K562 (cell line): Measurements from ENCODE around the gene ZKSCAN1. TPM values are rescaled to one million over a fixed set of nuclear protein-coding genes. Genes with fewer than 3 reads are reported as not detected.

Experiments used
- BRCA1 ChIP-seq, 2 experiments: fragments of 450-650 bp in 1 of 2; sonication (generic) in 1 of 2; formaldehyde crosslinking in 1 of 2; IDR thresholded peaks; 2 replicates each; pipeline versions ENCODE4 v1.5.0 to v1.6.1; 2017 to 2020; ENCODE audit warnings: mild to moderate bottlenecking in 1 of 2, missing genetic modification reagents in 1 of 2
- CSDE1 ChIP-seq, 2 experiments: fragments of 450-650 bp; IDR thresholded peaks; 2 replicates each; pipeline ENCODE4 v1.6.1; 2016; ENCODE audit warnings: mild to moderate bottlenecking in 1 of 2
- GATAD2A ChIP-seq: fragments of 450-650 bp; IDR thresholded peaks from 2 replicates; pipeline ENCODE4 v1.6.1; 2017
- HDAC1 ChIP-seq, 2 experiments: fragments of 450-650 bp; IDR thresholded peaks; 2 replicates each; pipeline ENCODE4 v1.6.1; 2016 to 2017; ENCODE audit warnings: inconsistent platforms in 1 of 2, mild to moderate bottlenecking in 1 of 2, moderate library complexity in 1 of 2
- ILF3 ChIP-seq: fragments of 450-650 bp; IDR thresholded peaks from 2 replicates; pipeline ENCODE4 v1.6.1; 2018; ENCODE audit warnings: antibody characterized with exemption, mild to moderate bottlenecking, moderate library complexity, borderline replicate concordance
- KAT2B ChIP-seq: IDR thresholded peaks from one replicate; pipeline ENCODE4 v1.6.1; 2012; ENCODE audit warnings: low read depth, mild to moderate bottlenecking, control low read depth, inconsistent platforms, low read length, moderate library complexity
- KLF1 ChIP-seq: fragments of 450-650 bp; IDR thresholded peaks from 2 replicates; pipeline ENCODE4 v1.6.1; 2016; ENCODE audit warnings: missing genetic modification characterization, missing compliant biosample characterization
- L3MBTL2 ChIP-seq: fragments of 450-650 bp; IDR thresholded peaks from 2 replicates; pipeline ENCODE4 v1.6.1; 2016; ENCODE audit warnings: mild to moderate bottlenecking, moderate library complexity
- NCOA2 ChIP-seq, 2 experiments: fragments of 450-650 bp; IDR thresholded peaks; 2 replicates each; pipeline ENCODE4 v1.6.1; 2018; ENCODE audit warnings: mild to moderate bottlenecking in 2 of 2, moderate library complexity in 1 of 2; ENCODE audit not compliant: partially characterized antibody in 2 of 2
- NCOA6 ChIP-seq: fragments of 450-650 bp; IDR thresholded peaks from 2 replicates; pipeline ENCODE4 v1.6.1; 2017; ENCODE audit warnings: mild to moderate bottlenecking
- NONO ChIP-seq, 2 experiments: fragments of 200-400 bp in 1 of 2; fragments of 450-650 bp in 1 of 2; formaldehyde crosslinking in 1 of 2; IDR thresholded peaks; 2 replicates each; pipeline ENCODE4 v1.6.1; 2017; ENCODE audit warnings: low read depth in 2 of 2, mild to moderate bottlenecking in 2 of 2, moderate library complexity in 2 of 2, low read length in 1 of 2
- RUNX1 ChIP-seq: sonication (generic); IDR thresholded peaks from 2 replicates; pipeline ENCODE4 v1.6.1; 2016; ENCODE audit warnings: antibody characterized with exemption, low read depth
- SETDB1 ChIP-seq: IDR thresholded peaks from one replicate; pipeline ENCODE4 v1.6.1; 2012; ENCODE audit warnings: low read length, control low read depth, inconsistent platforms
- ZFP30 ChIP-seq: fragments of 250-450 bp; sonication (Bioruptor Pico); IDR thresholded peaks from 2 replicates; pipeline ENCODE4 v1.8.0; 2022; ENCODE audit warnings: moderate library complexity, mild to moderate bottlenecking, inconsistent platforms, borderline replicate concordance
- ZNF436 ChIP-seq: fragments of 250-450, 450-650 bp; sonication (Bioruptor Pico); formaldehyde crosslinking; IDR thresholded peaks from 2 replicates; pipeline ENCODE4 v1.7.0; 2020; ENCODE audit warnings: mild to moderate bottlenecking
- ZNF695 ChIP-seq: fragments of 450-650 bp; formaldehyde crosslinking; IDR thresholded peaks from 2 replicates; pipeline ENCODE4 v1.4.0; 2020; ENCODE audit warnings: mild to moderate bottlenecking, moderate library complexity
- ZNF778 ChIP-seq: fragments of 450-650 bp; formaldehyde crosslinking; IDR thresholded peaks from 2 replicates; pipeline ENCODE4 v1.4.0; 2020; ENCODE audit warnings: mild to moderate bottlenecking, moderate library complexity
- polyA plus RNA-seq, 8 experiments: library from polyadenylated mRNA; depleted of rRNA in 4 of 8; stranded (reverse) in 5 of 8; unstranded in 3 of 8; fragments of >200 nt; fragmentation: Nextera tagmentation in 2 of 8; fragmentation: Illumina TruSeq in 1 of 8; extraction: Ambion mirVana in 2 of 8; extraction: Trizol in 1 of 8; gene quantifications; 2 replicates each; pipeline versions ENCODE4 v1.2.1 to v1.2.3, GENCODE V29; 2011 to 2014; ENCODE audit warnings: inconsistent platforms in 1 of 8, missing spikeins in 1 of 8
- total RNA-seq, 7 experiments: library from RNA; depleted of rRNA in 6 of 7; stranded (reverse); fragments of >200 nt in 6 of 7; fragmentation: Illumina TruSeq in 2 of 7; extraction: Trizol in 2 of 7; gene quantifications; 2 replicates each; pipeline versions ENCODE4 v1.2.1 to v1.2.3, GENCODE V29; 2011 to 2021; ENCODE audit warnings: low replicate concordance in 1 of 7
- TF ChIP-seq, protein P1 (sequence below): fragments of 150-350 bp; conservative IDR thresholded peaks from 2 replicates; pipeline ENCODE4 v1.6.1; 2014; ENCODE audit warnings: low read length
- TF ChIP-seq, protein P2 (sequence below), 2 experiments: fragments of 450-650 bp in 1 of 2; sonication (generic) in 1 of 2; formaldehyde crosslinking; conservative IDR thresholded peaks; 2 replicates each; pipeline versions ENCODE4 v1.4.0 to v1.8.1; 2020 to 2022; ENCODE audit warnings: mild to moderate bottlenecking in 1 of 2, missing genetic modification reagents in 1 of 2
- TF ChIP-seq, protein P3 (sequence below): sonication (generic); formaldehyde crosslinking; IDR thresholded peaks from 2 replicates; pipeline ENCODE4 v1.5.0; 2020; ENCODE audit warnings: missing genetic modification reagents
- TF ChIP-seq, protein P4 (sequence below): fragments of 250-450 bp; sonication (Bioruptor Pico); IDR thresholded peaks from 2 replicates; pipeline ENCODE4 v1.9.0; 2021; ENCODE audit warnings: mild to moderate bottlenecking, inconsistent platforms
- TF ChIP-seq, protein P5 (sequence below): sonication (generic); formaldehyde crosslinking; IDR thresholded peaks from 2 replicates; pipeline ENCODE4 v1.8.1; 2022; ENCODE audit warnings: missing genetic modification reagents

Gene ZKSCAN1
- total and polyA plus RNA-seq, 9 of the 15 experiments (the other 6 are each of a cell fraction or from before 2014, with no cell fraction given) = 5.3 to 43.0 (median 23.2) TPM

DNA sequence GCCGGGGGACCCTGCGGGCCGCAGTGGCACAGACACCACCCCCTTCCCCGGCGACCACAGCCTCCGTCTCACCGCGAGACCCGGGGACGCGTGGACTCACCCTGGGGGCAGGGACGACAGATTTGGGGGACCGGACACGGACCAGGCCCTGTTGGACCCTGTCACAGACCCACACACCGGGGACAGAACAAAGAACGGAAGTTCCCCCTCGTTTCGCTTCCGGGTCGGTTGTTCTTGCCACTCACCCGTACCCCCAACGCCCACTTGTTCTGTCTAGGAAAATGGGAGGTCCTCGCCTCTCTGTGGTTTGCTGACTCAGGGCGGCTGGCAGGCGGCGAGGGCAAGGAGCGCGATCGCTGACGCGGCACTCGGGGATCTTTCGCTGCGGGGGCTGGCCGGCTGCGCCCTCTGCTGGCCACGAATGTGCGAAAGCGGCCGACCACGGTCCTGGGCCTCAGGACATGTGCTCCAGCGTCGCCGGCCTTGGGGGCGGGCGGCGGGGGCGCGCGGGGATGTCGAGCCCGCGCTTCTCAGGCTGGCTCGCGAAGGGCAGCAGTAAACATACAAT lies 66.2 kb downstream of the ZKSCAN1 start, which contains the start of gene ZNF3 (continued):
- TF ChIP-seq, protein P1, sequence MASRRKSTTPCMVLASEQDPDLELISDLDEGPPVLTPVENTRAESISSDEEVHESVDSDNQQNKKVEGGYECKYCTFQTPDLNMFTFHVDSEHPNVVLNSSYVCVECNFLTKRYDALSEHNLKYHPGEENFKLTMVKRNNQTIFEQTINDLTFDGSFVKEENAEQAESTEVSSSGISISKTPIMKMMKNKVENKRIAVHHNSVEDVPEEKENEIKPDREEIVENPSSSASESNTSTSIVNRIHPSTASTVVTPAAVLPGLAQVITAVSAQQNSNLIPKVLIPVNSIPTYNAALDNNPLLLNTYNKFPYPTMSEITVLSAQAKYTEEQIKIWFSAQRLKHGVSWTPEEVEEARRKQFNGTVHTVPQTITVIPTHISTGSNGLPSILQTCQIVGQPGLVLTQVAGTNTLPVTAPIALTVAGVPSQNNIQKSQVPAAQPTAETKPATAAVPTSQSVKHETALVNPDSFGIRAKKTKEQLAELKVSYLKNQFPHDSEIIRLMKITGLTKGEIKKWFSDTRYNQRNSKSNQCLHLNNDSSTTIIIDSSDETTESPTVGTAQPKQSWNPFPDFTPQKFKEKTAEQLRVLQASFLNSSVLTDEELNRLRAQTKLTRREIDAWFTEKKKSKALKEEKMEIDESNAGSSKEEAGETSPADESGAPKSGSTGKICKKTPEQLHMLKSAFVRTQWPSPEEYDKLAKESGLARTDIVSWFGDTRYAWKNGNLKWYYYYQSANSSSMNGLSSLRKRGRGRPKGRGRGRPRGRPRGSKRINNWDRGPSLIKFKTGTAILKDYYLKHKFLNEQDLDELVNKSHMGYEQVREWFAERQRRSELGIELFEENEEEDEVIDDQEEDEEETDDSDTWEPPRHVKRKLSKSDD = no peak
- TF ChIP-seq ZFP30 = no peak
- TF ChIP-seq, protein P2, sequence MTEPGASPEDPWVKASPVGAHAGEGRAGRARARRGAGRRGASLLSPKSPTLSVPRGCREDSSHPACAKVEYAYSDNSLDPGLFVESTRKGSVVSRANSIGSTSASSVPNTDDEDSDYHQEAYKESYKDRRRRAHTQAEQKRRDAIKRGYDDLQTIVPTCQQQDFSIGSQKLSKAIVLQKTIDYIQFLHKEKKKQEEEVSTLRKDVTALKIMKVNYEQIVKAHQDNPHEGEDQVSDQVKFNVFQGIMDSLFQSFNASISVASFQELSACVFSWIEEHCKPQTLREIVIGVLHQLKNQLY (CRISPR knock-in tag; conservative IDR thresholded peaks at IDR 0.05) = no peak
- peak in 1 of 2 experiments; percentile 80; a peak in 1 of 4 replicates for TF ChIP-seq NONO (IDR thresholded peaks at IDR 0.05; ENCODE audit: low read depth in 2 of 2, low read length in 1 of 2)
- TF ChIP-seq, protein P3, sequence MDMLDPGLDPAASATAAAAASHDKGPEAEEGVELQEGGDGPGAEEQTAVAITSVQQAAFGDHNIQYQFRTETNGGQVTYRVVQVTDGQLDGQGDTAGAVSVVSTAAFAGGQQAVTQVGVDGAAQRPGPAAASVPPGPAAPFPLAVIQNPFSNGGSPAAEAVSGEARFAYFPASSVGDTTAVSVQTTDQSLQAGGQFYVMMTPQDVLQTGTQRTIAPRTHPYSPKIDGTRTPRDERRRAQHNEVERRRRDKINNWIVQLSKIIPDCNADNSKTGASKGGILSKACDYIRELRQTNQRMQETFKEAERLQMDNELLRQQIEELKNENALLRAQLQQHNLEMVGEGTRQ (CRISPR knock-in tag) = peak; percentile 47
- no peak for TF ChIP-seq NCOA2 (IDR thresholded peaks at IDR 0.05; ENCODE audit: partially characterized antibody in 2 of 2)
- TF ChIP-seq GATAD2A = no peak; the same call in 1 of the 2 replicates
- TF ChIP-seq ILF3 = no peak
- TF ChIP-seq KAT2B = no peak
- TF ChIP-seq SETDB1 = peak; percentile 72
- TF ChIP-seq KLF1 (tag) = no peak
- no peak for TF ChIP-seq ZNF436
- no peak for TF ChIP-seq ZNF778 (CRISPR knock-in tag)
- TF ChIP-seq, protein P4, sequence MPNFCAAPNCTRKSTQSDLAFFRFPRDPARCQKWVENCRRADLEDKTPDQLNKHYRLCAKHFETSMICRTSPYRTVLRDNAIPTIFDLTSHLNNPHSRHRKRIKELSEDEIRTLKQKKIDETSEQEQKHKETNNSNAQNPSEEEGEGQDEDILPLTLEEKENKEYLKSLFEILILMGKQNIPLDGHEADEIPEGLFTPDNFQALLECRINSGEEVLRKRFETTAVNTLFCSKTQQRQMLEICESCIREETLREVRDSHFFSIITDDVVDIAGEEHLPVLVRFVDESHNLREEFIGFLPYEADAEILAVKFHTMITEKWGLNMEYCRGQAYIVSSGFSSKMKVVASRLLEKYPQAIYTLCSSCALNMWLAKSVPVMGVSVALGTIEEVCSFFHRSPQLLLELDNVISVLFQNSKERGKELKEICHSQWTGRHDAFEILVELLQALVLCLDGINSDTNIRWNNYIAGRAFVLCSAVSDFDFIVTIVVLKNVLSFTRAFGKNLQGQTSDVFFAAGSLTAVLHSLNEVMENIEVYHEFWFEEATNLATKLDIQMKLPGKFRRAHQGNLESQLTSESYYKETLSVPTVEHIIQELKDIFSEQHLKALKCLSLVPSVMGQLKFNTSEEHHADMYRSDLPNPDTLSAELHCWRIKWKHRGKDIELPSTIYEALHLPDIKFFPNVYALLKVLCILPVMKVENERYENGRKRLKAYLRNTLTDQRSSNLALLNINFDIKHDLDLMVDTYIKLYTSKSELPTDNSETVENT (CRISPR knock-in tag) = peak; percentile 100
- TF ChIP-seq HDAC1 (IDR thresholded peaks at IDR 0.05) = peak in 1 of 2 experiments; percentile 89; a peak in 2 of 4 replicates
- peak; percentile 99 for TF ChIP-seq L3MBTL2
- TF ChIP-seq ZNF695 (CRISPR knock-in tag) = no peak
- TF ChIP-seq NCOA6 = no peak
- TF ChIP-seq BRCA1 (IDR thresholded peaks at IDR 0.05) = no peak
- TF ChIP-seq BRCA1 (CRISPR knock-in tag; IDR thresholded peaks at IDR 0.05) = no peak
- TF ChIP-seq RUNX1 = no peak
- TF ChIP-seq, protein P5, sequence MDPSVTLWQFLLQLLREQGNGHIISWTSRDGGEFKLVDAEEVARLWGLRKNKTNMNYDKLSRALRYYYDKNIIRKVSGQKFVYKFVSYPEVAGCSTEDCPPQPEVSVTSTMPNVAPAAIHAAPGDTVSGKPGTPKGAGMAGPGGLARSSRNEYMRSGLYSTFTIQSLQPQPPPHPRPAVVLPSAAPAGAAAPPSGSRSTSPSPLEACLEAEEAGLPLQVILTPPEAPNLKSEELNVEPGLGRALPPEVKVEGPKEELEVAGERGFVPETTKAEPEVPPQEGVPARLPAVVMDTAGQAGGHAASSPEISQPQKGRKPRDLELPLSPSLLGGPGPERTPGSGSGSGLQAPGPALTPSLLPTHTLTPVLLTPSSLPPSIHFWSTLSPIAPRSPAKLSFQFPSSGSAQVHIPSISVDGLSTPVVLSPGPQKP (CRISPR knock-in tag) = no peak
- no peak; a peak in 1 of 4 replicates for TF ChIP-seq CSDE1 (IDR thresholded peaks at IDR 0.05)
